Measurements from ENCODE around the gene DOCK10. TPM values are rescaled to one million over a fixed set of nuclear protein-coding genes. Genes with fewer than 3 reads are reported as not detected.
A peak's percentile ranks its signal among the peaks of the same experiment; 100 is the strongest.

DOCK10 gene
- total RNA-seq, 2 experiments from 2014 or later, result 223 to 239 TPM

- no peak for DNase-seq
- H3K27ac Mint-ChIP-seq, result no peak overlapping the region
- H3K9me3 Mint-ChIP-seq, result no peaks in the 10 kb centered on the region
- CTCF ChIA-PET, result no interaction called here
- H3K36me3 Mint-ChIP-seq (ENCODE audit: low read depth), result peaks cover 80% of the 10 kb centered on the region
- no peaks in the 10 kb centered on the region for H3K27me3 Mint-ChIP-seq
- POLR2A ChIA-PET, result no interaction called here
- no peak overlapping the region for H3K4me3 Mint-ChIP-seq
- no peaks in the 10 kb centered on the region for H3K4me1 Mint-ChIP-seq
Observed at GRCh38 chr2:224807153-224807964, 234.9 kb downstream of the DOCK10 start.

- Mint-ChIP-seq H3K27me3 (no peaks in the 10 kb centered on the region), H3K9me3 (no peaks in the 10 kb centered on the region), H3K4me3 (no peak overlapping the region), H3K36me3 (ENCODE audit: low read depth) (peaks cover 88% of the 10 kb centered on the region), H3K27ac (no peak overlapping the region), H3K4me1 (no peaks in the 10 kb centered on the region)
- CTCF ChIA-PET, result interaction anchor here (1.0 kb wide), 1 partner anchor 23 kb away, joined by 4 read pairs; no protein-coding TSS in a partner anchor
- POLR2A ChIA-PET, result no interaction called here
- DNase-seq, result no peak
Observed at GRCh38 chr2:224803930-224804329, 238.3 kb downstream of the DOCK10 start.

DNA sequence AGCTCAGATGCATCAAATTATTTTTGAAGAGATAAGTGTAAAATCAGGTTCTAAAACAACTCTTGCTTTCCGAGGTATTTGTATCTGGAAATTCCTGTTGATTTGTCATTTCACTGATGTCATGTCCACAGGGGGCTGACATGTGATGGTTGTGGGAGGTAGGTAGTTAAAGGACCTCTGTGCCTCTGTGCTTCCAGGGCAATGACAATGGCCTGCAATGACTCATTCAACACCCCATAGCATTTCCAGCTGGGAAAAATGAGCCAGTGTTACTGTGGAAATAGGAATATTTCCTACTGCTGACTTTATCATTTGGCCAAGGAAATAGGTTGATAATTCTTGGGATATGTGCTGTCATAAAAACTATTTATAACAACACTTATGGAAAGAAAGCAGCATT is 239.9 kb downstream of the DOCK10 start:
- H3K27ac Mint-ChIP-seq, result no peak overlapping the region
- H3K9me3 Mint-ChIP-seq, result no peaks in the 10 kb centered on the region
- H3K4me3 Mint-ChIP-seq, result no peak overlapping the region
- POLR2A ChIA-PET, result no interaction called here
- no peaks in the 10 kb centered on the region for H3K4me1 Mint-ChIP-seq
- CTCF ChIA-PET, result no interaction called here
- DNase-seq, result no peak
- no peaks in the 10 kb centered on the region for H3K27me3 Mint-ChIP-seq
- peaks cover 88% of the 10 kb centered on the region for H3K36me3 Mint-ChIP-seq (ENCODE audit: low read depth)

GRCh38 chr2:224801360-224801759 is 240.9 kb downstream of the DOCK10 start:
- H3K36me3 Mint-ChIP-seq (ENCODE audit: low read depth), result peaks cover 90% of the 10 kb centered on the region
- H3K4me1 Mint-ChIP-seq, result no peaks in the 10 kb centered on the region
- no peaks in the 10 kb centered on the region for H3K9me3 Mint-ChIP-seq
- no peak for DNase-seq
- CTCF ChIA-PET, result no interaction called here
- POLR2A ChIA-PET, result no interaction called here
- no peak overlapping the region for H3K4me3 Mint-ChIP-seq
- no peak overlapping the region for H3K27ac Mint-ChIP-seq
- H3K27me3 Mint-ChIP-seq, result no peaks in the 10 kb centered on the region

DNA sequence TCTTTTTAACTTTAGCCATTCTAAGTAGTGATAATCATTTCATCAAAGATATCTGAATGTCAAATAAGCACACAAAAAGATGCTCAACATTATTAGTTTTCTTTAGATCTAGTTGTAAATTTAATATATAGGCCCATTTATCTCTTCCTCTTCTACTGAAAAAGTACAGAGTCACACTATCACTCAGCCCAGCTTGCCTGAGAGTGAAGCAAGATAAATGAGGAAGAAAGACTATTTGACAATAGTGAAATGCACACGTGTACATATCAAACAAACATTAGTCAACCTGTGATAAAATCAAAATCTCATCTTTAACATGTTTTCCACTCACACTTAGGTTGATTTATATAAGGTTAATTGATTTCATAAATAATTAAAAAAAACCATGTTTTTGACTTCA is 242.6 kb downstream of the DOCK10 start:
- no peak for DNase-seq
- Mint-ChIP-seq H3K27ac (no peak overlapping the region), H3K4me1 (no peaks in the 10 kb centered on the region), H3K27me3 (no peaks in the 10 kb centered on the region), H3K36me3 (ENCODE audit: low read depth) (peaks cover 91% of the 10 kb centered on the region), H3K9me3 (no peaks in the 10 kb centered on the region), H3K4me3 (no peak overlapping the region)
- POLR2A ChIA-PET, result no interaction called here
- CTCF ChIA-PET, result no interaction called here

DNA sequence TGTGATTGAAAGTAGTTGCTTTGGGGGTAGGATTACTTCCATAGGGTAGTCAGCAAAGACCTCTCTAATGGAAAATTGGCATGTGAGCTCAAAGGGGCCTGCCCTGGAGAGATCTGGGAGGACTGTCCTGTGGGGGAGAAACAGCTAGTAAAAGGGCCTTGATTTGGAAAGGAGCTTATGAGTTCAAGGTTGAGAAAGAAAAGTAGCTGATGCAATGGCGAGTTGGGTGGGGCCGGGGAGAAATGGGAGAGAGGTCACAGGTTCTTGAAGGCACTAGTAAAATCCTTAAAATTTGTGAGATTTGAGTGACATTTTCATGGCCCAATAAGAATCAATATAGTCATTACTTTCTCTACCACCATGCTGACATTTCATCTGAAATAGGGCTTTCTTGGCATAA is 244.1 kb downstream of the DOCK10 start:
- H3K27me3 Mint-ChIP-seq, result no peaks in the 10 kb centered on the region
- no peak overlapping the region for H3K27ac Mint-ChIP-seq
- CTCF ChIA-PET, result no interaction called here
- H3K4me3 Mint-ChIP-seq, result no peak overlapping the region
- H3K9me3 Mint-ChIP-seq, result no peaks in the 10 kb centered on the region
- no peak for DNase-seq
- POLR2A ChIA-PET, result no interaction called here
- H3K36me3 Mint-ChIP-seq (ENCODE audit: low read depth), result peaks cover 93% of the 10 kb centered on the region
- H3K4me1 Mint-ChIP-seq, result no peaks in the 10 kb centered on the region

DNA sequence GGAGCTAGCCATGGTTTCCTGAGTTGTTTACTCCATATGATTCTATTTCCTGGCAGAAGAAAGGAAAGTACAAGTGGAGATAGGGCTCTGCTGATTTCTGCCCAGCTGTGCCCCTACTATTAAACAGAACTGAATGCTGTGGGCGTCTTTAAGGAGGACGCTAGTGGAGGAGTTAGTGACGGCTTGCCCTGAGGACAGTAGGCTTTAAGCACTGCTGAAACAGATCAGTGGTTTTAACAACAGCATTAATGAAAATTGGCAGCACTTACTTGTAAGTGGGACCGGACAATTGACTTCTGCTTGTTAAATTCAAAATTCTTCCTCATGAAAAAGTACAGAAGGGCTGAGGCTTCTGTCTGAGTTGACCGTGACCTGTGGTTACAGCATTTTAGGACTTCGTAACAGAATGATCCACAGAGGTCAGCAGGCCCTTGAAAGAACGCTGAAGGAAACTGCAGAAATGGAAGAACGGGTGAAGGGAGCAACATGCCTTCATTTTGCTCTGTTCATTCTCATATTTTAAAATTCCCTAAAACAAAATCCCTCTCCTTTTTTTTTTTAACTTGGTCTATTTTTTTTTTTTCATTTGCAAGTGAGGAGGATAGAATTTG is 245.5 kb downstream of the DOCK10 start:
- ChIA-PET POLR2A (no interaction called here), CTCF (interaction anchor here (1.1 to 2.1 kb wide), 2 partner anchors 18 to 206 kb away, joined by 3 to 5 read pairs; no protein-coding TSS in a partner anchor)
- no peak overlapping the region for H3K4me3 Mint-ChIP-seq
- H3K27ac Mint-ChIP-seq, result no peak overlapping the region
- no peak for DNase-seq
- H3K9me3 Mint-ChIP-seq, result no peaks in the 10 kb centered on the region
- no peaks in the 10 kb centered on the region for H3K4me1 Mint-ChIP-seq
- no peaks in the 10 kb centered on the region for H3K27me3 Mint-ChIP-seq
- peaks cover 86% of the 10 kb centered on the region for H3K36me3 Mint-ChIP-seq (ENCODE audit: low read depth)

GRCh38 chr2:224793946-224794345 is 248.3 kb downstream of the DOCK10 start:
- CTCF ChIA-PET, result no interaction called here
- Mint-ChIP-seq H3K4me3 (no peak overlapping the region), H3K27me3 (no peaks in the 10 kb centered on the region), H3K9me3 (no peaks in the 10 kb centered on the region), H3K4me1 (no peaks in the 10 kb centered on the region), H3K27ac (no peak overlapping the region), H3K36me3 (ENCODE audit: low read depth) (peaks cover 82% of the 10 kb centered on the region)
- no peak for DNase-seq
- POLR2A ChIA-PET, result no interaction called here

DNA sequence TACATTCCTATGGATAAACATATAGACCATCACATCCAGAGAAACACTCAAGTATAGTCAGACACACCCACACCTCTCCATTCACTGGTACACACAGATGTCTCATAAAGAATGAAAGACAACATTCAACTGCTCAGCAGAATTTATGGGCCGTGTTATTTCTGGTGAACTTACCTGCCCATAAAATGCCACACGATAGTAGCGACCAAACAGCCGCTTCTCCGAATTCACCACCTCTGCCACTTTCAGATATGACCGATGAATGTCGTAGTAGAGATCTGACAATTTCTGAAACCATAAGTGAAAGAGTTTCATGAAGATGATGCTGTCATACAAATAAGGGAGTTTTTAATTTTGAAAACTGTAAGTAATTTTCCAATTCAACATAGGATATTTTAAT is 255.4 kb downstream of the DOCK10 start:
- H3K36me3 Mint-ChIP-seq (ENCODE audit: low read depth), result peaks cover 74% of the 10 kb centered on the region
- H3K27me3 Mint-ChIP-seq, result no peaks in the 10 kb centered on the region
- H3K4me1 Mint-ChIP-seq, result peaks cover 6% of the 10 kb centered on the region
- no peak for DNase-seq
- CTCF ChIA-PET, result no interaction called here
- H3K4me3 Mint-ChIP-seq, result no peak overlapping the region
- POLR2A ChIA-PET, result no interaction called here
- no peak overlapping the region for H3K27ac Mint-ChIP-seq
- H3K9me3 Mint-ChIP-seq, result no peaks in the 10 kb centered on the region

- H3K4me3 Mint-ChIP-seq, result no peak overlapping the region
- H3K4me1 Mint-ChIP-seq, result no peaks in the 10 kb centered on the region
- peaks cover 65% of the 10 kb centered on the region for H3K36me3 Mint-ChIP-seq (ENCODE audit: low read depth)
- no peaks in the 10 kb centered on the region for H3K27me3 Mint-ChIP-seq
- H3K27ac Mint-ChIP-seq, result peak overlapping the region; percentile 28
- CTCF ChIA-PET, result interaction anchor here (0.7 to 0.8 kb wide), 2 partner anchors 10 to 23 kb away, joined by 3 to 4 read pairs; no protein-coding TSS in a partner anchor
- H3K9me3 Mint-ChIP-seq, result no peaks in the 10 kb centered on the region
- DNase-seq, result no peak
- POLR2A ChIA-PET, result interaction anchor here (1.0 kb wide), 1 partner anchor 11 kb away, joined by 3 read pairs; no protein-coding TSS in a partner anchor
Observed at GRCh38 chr2:224781400-224781799, 260.9 kb downstream of the DOCK10 start.

- no peaks in the 10 kb centered on the region for H3K4me1 Mint-ChIP-seq
- H3K4me3 Mint-ChIP-seq, result no peak overlapping the region
- H3K36me3 Mint-ChIP-seq (ENCODE audit: low read depth), result peaks cover 65% of the 10 kb centered on the region
- H3K27me3 Mint-ChIP-seq, result no peaks in the 10 kb centered on the region
- H3K9me3 Mint-ChIP-seq, result no peaks in the 10 kb centered on the region
- DNase-seq, result no peak
- ChIA-PET POLR2A (interaction anchor here (1.0 kb wide), 1 partner anchor 10 kb away, joined by 3 read pairs; no protein-coding TSS in a partner anchor), CTCF (interaction anchor here (0.7 to 1.0 kb wide), 3 partner anchors 8 to 23 kb away, joined by 3 to 4 read pairs (median 4); no protein-coding TSS in a partner anchor)
- H3K27ac Mint-ChIP-seq, result peak overlapping the region; percentile 4
Observed at GRCh38 chr2:224780823-224781222, 261.4 kb downstream of the DOCK10 start.

DNA sequence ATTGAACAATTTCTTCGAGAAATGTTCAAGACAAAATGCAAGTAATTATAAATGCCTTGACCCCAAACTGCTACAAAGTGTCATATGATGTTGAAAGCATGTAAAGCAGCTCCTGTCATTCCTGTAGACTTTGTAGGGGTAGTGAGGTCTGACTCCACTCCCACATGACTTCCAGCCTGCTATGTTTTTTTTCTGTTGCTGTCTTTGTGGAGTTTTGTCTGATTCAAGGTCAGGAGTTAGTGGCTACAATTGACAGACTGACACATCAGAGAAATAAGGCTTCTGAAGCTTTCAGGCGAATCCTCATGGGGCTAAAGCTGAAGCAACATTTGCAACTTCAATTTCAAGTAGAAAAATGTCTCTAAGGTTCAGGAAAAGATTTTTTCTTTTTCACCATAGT is 262.2 kb downstream of the DOCK10 start:
- DNase-seq, result no peak

GRCh38 chr2:224778474-224778877 is 263.8 kb downstream of the DOCK10 start:
- H3K36me3 Mint-ChIP-seq (ENCODE audit: low read depth), result peaks cover 62% of the 10 kb centered on the region
- POLR2A ChIA-PET, result no interaction called here
- H3K4me3 Mint-ChIP-seq, result no peak overlapping the region
- no peaks in the 10 kb centered on the region for H3K4me1 Mint-ChIP-seq
- CTCF ChIA-PET, result interaction anchor here (1.0 to 1.1 kb wide), 3 partner anchors 10 to 19 kb away, joined by 3 to 5 read pairs (median 3); no protein-coding TSS in a partner anchor
- no peaks in the 10 kb centered on the region for H3K27me3 Mint-ChIP-seq
- peak; percentile 65 for DNase-seq
- no peaks in the 10 kb centered on the region for H3K9me3 Mint-ChIP-seq
- no peak overlapping the region for H3K27ac Mint-ChIP-seq

More for the DNA sequence above, 262.2 kb downstream of the DOCK10 start:
- H3K4me3 Mint-ChIP-seq, result no peak overlapping the region
- ChIA-PET CTCF (interaction anchor here (1.0 kb wide), 1 partner anchor 8 kb away, joined by 4 read pairs; no protein-coding TSS in a partner anchor), POLR2A (no interaction called here)
- H3K27me3 Mint-ChIP-seq, result no peaks in the 10 kb centered on the region
- H3K36me3 Mint-ChIP-seq (ENCODE audit: low read depth), result peaks cover 62% of the 10 kb centered on the region
- H3K27ac Mint-ChIP-seq, result no peak overlapping the region
- H3K4me1 Mint-ChIP-seq, result no peaks in the 10 kb centered on the region
- no peaks in the 10 kb centered on the region for H3K9me3 Mint-ChIP-seq

Data from activated CD4-positive, alpha-beta memory T cell treated with anti-CD3 and anti-CD28 coated beads, Interleukin-2, amount 10 ng/mL, durations not matched to agents 7 days and 5 days (primary cell).